SIG-M5 (cell line): ENCODE measurements around the gene NFATC2IP.
"Not testable (repeated sequence)": the region's sequence is repeated elsewhere in the genome, so short reads cannot be mapped to it uniquely, and the experiment has no call there.

ENCODE experiments used
- DNase-seq: peaks from one replicate; lab custom pipeline; 2025; lab: John Stamatoyannopoulos, UW

NFATC2IP gene

DNA sequence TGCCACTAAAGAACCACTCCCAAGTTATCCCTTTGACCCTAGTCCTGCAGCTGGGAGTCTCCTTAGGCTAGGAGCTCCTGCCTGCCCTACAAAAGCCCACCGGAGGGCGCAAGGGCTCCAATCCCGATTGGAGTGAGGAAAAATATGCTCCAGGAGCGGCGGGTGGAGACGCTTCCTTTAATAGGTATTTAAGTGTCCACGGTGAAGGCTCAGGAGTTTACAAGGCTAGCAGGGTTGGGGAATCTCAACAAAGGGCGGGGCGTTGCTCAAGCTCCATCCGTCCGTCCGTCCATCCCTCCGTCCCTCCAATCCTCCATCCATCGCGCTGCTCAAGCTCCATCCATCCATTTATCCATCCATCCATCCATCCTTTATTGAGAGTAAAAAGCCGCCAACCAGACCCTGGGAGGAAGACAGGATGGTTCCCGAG, 23.3 kb downstream of the NFATC2IP start:
- no peak for DNase-seq

DNA sequence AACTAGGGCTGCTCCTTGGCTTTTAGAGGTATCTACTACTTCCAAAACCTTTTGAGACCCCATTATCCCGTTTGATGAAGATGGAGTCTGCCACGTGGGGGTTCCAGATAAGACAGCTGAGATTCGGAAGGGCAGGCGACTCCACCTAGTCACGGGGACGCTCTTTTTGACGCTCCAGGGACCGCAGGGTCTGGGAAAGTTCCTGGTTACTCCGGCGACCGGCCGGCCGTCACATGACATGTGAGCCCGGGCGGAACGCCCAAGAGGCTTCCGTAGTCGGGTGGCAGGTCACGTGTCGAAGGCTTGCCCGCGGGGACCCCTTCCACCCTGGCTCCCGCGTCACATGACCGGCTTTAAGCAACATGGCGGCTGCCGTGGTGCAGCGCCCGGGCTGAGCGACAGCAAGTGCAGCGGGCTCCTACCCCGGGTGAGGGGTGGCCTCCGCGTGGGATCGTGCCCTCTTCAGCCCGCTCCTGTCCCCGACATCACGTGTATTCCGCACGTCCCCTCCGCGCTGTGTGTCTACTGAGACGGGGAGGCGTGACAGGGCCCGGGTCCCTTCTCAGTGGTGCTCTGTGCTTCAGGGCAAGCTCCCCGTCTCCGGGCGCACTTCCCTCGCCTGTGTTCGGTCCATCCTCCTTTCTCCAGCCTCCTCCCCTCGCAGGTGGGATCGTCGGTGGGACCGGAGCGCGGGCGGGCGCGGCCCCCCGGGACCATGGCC, 23.9 kb downstream of the NFATC2IP start, which contains the start of gene SPNS1:
SPNS1 (plus strand) TSS at position 342 of the 721 bp plus-strand sequence; CDS start at position 716, 374 bp downstream.
- peak; percentile 60 for DNase-seq

DNA sequence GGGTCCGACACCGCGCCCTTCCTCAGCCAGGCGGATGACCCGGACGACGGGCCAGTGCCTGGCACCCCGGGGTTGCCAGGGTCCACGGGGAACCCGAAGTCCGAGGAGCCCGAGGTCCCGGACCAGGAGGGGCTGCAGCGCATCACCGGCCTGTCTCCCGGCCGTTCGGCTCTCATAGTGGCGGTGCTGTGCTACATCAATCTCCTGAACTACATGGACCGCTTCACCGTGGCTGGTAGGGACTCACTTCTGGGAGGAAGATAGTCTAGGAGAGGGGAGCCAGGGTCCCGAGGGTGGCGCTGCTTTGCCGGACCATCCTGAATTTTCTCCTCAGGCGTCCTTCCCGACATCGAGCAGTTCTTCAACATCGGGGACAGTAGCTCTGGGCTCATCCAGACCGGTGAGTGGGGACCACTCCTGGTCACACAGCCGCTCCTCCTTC, 24.4 kb downstream of the NFATC2IP start:
- DNase-seq: no peak

DNA sequence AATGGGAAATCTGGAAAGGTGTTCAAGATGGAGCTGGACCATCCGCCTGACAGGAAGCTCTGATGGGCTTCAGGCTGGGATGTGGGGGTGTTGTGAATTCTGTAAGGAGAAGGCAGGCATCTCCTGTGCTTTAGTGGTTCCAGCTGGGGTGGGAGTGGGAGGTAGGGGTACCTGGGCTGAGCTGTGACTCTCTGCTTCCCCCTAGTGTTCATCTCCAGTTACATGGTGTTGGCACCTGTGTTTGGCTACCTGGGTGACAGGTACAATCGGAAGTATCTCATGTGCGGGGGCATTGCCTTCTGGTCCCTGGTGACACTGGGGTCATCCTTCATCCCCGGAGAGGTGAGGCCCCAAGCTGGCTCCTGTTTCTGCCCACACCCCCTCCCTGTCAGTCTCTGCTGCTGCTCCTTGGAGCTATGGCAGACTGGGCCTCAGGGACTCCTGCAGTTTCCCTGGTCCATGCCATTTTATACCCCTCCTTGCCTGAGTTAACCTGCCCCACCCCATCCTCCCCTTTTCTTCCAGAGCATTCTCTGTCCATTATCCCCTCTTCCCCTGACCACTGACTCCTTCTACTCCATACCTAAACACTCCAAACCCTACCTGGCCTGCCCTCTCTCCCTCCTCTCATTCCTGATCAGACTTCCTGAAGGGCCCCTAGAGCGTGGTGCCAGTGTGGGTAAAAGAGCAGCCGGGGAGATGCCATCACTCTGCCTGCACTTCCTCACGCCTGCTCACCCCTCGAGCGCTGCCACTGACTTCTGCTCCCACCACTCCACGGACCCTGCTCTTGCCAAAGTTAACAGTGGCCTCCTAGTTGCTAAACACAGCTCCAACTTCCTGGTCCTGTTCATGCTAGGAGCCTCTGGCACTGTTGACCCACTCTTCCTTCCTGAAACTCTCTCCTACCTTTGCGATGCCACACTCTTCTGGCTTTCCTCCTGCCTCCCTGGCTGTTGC, 27.2 kb downstream of the NFATC2IP start:
- DNase-seq: no peak

DNA sequence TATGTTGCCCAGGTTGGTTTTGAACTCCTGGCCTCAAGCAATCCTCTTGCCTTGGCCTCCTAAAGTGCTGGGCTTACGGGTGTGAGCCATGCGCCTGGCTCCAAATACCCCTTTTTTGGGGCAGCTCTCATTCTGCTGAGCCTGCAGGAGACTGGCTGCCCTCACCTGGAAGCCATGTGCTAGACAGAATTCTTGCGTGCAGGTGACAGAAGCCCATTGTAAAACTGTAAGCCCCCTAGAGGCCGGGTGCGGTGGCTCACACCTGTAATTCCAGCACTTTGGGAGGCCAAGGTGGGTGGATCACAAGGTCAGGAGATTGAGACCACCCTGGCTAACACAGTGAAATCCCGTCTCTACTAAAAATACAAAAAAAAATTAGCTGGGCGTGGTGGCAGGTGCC, 29.6 kb downstream of the NFATC2IP start:
- not testable (repeated sequence) for DNase-seq

DNA sequence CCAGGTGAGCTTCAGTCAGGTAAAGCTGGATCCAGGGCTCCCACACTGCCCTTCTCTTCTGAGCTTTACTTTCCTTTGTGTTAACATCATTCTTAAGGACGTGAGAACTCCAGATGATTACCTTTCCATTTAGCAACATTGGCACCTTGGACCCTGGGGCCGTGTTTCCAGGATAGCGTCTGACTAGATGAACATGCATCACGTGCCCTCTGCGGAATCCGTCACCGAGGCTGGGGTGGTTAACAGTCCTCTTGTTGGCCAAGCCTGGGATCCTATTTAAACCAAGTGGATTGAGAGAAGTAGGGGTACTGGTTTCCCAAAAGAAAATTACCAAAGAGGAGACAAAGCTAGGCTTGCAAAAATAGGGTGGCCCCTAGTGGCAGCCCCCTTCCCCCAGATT, 30.2 kb downstream of the NFATC2IP start:
- DNase-seq: no peak

DNA sequence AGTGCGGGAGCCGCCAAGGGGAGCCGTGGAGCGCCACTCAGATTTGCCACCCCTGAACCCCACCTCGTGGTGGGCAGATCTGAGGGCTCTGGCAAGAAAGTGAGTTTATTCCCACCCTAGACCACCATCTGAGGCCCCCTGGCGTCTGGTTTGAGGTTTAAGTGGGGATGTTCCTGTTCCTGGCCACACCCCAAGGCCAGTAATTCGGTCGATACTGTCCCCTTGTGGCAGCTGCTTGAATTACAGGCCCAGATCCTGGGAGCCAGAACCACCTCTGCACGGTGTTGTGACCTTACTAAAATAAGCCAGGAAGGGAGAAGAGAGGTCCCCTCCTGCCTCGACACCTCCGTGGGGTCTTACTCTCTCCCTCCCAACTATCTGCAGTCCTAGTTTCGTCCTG, 30.8 kb downstream of the NFATC2IP start:
- no peak for DNase-seq

DNA sequence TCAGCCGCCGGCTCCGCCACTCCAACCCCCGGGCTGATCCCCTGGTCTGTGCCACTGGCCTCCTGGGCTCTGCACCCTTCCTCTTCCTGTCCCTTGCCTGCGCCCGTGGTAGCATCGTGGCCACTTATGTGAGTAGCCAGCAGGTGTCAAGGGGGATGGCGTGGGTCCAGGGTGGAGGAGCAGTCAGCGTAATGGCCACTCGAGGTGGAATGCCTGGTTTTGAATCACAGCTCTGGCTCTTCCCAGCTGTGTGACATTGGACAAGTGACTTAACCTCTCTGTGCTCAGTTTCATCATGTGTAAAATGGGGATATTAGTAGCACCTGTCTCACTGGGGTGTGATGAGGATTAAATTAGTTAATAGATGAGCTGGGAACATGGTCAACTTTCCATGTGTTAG, 31.7 kb downstream of the NFATC2IP start:
- DNase-seq: no peak

DNA sequence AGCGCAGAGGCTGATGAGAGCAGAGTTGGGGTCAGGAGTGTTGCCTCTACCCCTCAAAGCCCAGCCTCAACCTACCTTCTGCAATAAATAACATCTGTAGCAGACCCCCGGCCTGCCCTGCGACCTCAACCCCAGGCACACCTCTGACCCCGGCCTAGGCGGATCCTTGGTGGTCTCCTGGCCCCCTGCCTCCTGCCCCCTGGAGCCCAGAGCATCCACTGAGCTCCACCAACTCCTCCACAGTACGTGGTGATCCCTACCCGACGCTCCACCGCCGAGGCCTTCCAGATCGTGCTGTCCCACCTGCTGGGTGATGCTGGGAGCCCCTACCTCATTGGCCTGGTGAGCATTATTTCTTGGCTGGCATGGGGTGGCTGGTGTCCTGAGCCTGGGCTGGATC, 32.2 kb downstream of the NFATC2IP start:
- no peak for DNase-seq

DNA sequence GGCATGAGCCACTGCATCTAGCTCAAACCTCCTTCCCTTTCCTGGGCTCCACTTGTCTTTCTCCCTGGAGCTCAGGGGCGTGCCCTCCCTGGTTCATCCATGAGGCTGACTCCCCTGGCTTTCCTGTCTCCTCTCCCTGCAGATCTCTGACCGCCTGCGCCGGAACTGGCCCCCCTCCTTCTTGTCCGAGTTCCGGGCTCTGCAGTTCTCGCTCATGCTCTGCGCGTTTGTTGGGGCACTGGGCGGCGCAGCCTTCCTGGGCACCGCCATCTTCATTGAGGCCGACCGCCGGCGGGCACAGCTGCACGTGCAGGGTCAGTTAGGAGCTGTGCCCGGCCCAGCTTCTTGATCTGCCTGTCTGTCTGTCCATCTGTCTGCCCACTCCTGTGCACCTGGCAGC, 32.9 kb downstream of the NFATC2IP start:
- no peak for DNase-seq

DNA sequence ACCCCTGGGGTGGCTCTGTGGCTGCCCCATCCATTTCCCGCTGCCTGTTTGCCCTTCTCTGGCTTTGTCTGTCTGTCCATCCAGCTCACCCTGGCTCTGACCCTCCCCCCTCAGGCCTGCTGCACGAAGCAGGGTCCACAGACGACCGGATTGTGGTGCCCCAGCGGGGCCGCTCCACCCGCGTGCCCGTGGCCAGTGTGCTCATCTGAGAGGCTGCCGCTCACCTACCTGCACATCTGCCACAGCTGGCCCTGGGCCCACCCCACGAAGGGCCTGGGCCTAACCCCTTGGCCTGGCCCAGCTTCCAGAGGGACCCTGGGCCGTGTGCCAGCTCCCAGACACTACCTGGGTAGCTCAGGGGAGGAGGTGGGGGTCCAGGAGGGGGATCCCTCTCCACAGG, 33.4 kb downstream of the NFATC2IP start:
- no peak for DNase-seq

DNA sequence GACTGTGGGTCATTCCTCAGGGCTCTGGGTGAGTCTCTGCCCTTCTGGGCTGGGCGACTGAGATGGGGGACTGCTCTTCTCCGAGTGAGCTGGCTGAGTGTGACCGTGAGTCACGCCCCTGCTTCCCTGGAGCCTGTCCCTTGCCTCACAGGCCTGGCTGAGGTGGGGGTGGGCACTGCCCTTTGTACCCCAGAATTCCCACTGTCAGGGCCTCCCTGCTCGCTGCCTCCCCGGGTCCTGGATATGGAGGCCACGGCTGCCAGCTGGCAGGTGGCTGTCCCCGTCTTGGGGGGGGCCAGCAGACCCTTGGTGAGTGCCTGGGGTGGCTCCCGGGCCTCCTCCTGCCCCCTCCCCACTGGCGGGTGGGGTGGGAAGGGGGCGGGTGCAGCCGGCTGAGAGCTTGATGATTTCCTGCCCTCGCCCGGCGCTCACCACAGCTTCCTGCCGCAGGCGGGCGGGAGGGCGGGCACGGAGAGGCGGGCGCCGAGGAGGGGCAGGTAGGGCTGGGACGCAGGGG, 33.9 kb downstream of the NFATC2IP start, which contains the start of gene LAT:
LAT (plus strand) TSS at position 434 of the 517 bp plus-strand sequence. CDS start 366 bp downstream, outside the sequence.
- DNase-seq: no peak

DNA sequence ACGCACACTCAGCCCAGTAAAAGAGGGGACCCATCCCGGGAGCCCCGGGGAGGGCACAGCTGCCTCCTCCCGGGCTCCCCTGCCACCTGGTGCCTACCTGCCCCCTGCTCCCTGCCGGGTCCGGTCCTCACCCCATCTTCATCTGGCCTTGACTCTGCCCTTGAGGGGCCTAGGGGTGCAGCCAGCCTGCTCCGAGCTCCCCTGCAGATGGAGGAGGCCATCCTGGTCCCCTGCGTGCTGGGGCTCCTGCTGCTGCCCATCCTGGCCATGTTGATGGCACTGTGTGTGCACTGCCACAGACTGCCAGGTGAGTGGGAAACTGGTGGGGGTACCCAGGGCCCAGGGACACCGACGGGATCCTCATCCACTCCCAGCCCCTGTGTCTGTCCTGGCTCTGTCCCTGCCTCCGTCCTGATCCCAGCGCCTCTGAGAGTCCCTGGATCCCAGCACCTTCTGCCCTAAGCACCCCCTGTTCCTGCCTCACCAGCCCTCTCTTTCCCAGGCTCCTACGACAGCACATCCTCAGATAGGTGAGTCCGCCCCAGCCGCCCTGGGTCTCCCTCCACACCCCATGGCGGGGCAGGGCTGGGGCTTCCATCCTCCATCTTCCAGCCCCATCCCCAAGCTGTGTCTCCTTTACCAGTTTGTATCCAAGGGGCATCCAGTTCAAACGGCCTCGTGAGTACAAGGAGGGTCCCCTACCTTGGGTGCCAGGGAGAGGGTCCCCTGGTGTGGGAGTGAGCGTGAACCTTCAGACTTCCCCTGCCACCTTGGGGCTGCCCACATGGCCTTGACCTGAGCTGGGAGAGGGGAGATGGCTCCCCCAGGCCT, 34.7 kb downstream of the NFATC2IP start:
- no peak for DNase-seq

DNA sequence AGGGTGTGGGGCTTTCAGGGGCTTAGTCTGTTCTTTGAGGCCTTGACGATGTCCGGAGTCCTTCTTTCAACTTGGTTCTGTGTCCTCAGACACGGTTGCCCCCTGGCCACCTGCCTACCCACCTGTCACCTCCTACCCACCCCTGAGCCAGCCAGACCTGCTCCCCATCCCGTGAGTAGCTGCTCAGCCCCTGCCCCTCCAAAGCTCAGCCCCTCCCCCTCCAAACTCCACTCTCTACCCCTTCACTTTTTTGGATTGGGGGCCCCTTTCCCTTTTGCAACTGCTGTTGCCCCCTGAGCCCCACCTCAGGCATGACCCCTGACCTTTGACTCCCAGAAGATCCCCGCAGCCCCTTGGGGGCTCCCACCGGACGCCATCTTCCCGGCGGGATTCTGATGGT, 35.3 kb downstream of the NFATC2IP start:
- DNase-seq: no peak

DNA sequence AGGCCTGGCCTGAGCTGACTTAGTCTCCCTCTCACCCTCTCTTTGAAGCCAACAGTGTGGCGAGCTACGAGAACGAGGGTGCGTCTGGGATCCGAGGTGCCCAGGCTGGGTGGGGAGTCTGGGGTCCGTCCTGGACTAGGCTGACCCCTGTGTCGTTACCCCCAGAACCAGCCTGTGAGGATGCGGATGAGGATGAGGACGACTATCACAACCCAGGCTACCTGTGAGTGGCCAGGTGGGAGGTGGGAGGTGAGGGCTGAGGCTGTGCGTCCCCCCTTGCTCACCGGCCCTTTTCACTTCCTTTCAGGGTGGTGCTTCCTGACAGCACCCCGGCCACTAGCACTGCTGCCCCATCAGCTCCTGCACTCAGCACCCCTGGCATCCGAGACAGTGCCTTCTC, 35.8 kb downstream of the NFATC2IP start:
- DNase-seq: no peak

DNA sequence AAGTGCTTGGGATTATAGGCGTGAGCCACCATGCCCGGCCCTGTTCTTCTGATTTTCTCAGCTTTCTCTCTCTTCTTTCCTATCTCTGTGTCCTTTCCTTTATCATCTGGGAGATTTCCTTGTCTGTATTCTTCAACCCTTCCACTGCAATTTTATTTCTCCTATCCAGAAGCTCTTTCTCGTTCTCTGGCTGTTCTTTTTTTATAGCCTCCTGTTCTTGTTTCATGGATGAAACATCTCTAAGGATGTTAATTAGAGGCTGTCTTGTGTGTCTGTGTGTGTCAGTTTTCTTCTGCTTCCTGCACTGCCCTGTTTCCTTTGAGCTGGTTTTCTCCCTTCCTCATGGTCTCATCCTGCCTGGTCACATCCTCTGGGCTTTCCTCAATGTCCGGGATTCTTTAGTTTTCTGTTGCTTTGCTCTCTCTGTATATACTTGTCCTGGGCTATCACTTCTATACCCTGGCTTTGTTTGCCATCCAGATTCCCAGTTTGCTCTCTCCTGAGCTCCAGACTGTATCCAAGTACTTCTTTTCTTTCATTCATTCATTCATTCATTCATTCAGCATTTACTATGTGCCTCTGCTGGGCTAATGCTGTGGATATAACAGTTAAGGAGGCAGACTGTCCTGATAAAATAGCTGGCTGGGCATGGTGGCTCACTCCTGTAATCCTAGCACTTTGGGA, 36.6 kb downstream of the NFATC2IP start:
- DNase-seq: no peak

DNA sequence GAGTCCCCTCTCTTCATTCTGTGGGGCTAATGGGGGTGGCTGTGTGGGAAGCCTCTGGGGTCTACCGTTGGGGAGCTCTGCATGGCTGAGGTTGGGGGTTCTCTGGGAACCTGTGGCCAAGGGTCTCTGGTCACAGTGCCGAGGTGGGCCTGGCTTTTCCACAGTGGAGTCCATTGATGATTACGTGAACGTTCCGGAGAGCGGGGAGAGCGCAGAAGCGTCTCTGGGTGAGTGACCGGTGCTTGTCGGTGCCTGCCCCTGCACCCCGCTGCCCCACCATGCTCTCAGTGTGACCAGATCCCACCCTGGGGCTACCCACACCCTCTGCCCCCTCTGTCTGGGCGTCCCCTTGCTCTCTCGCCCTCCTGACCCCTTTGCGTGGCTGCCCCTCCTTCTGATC, 38.6 kb downstream of the NFATC2IP start:
- DNase-seq: no peak

DNA sequence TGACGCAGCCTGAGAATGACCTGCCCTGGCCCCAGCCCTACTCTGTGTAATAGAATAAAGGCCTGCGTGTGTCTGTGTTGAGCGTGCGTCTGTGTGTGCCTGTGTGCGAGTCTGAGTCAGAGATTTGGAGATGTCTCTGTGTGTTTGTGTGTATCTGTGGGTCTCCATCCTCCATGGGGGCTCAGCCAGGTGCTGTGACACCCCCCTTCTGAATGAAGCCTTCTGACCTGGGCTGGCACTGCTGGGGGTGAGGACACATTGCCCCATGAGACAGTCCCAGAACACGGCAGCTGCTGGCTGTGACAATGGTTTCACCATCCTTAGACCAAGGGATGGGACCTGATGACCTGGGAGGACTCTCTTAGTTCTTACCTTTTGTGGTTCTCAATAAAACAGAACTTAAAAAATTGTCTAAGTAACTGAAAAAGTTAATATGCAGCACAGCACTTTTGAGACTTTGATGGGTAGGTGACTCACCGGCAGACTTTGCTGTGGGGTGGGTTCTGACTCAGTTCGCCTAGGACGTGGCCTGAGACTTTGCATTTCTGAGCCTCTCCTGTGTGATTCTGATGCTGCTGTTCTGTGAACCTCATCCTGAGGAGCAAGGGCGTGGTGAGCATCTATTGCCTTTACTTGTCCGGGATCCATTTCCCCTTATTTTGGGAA, 39.8 kb downstream of the NFATC2IP start:
- no peak for DNase-seq

DNA sequence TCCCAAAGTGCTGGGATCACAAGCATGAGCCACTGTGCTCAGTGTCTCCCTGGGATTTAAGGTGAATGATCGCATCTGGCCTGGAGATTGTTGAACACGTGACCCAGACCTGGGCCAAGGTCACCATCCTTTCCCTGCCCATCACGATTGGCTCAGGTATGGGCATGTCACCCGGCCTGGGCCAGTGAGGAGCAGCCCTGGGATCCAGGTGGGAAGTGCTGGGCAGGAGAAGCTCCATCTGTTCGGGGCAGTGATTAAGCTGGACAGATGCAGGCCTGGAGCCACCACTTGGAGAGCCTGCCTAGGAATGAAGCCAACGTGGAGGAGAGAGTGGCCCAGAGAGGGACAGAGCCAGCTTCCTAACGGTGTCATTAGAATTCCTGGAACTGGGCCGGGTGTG, 41.0 kb downstream of the NFATC2IP start:
- DNase-seq: no peak

DNA sequence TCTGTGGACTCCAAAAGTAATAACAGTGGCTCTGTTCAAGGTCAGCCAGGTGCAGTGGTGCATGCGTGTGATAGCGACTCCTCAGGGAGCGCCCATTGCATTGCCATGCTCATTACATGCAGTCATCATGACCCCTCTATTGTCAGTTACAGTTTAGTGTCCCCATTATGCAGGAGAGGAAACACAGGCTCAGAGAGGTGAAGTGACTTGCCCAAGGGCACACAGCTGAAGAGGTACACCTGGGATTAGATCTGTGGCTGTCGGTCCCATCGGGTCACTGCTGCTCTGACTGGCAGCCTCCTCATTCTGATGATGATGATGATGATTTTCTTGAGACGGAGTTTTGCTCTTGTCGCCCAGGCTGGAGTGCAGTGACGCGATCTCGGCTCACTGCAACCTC, 41.8 kb downstream of the NFATC2IP start:
- DNase-seq: no peak

DNA sequence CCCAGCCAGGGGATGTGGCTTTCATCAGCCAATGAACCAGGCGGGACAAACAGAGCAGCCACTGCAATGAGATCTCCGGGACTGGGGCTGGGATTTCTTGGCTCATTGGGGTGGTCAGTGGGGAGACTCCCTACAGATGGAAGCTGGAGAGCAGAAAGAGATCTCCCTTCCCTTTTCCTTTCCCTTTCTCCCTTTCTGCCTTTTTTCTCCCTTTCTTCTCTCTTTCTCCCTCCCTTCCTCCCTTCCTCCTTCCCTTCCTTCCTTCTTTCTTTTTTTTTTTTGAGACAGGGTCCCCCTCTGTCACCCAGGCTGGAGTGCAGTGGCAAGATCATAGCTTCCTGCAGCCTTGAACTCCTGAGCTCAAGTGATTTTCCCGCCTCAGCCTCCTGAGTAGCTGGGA, 48.1 kb downstream of the NFATC2IP start:
- DNase-seq: no peak
